GM10266 (cell line): ENCODE measurements around the gene SLC35E1.
A peak's percentile ranks its signal among the peaks of the same experiment; 100 is the strongest.

ENCODE experiments used
- DNase-seq: peaks from one replicate; pipeline ENCODE4 v3.0.0; 2012; ENCODE audit errors: extremely low spot score
- TF ChIP-seq, protein P1 (sequence below): IDR thresholded peaks from 2 replicates; pipeline ENCODE4 v1.5.1; 2012; ENCODE audit warnings: mild to moderate bottlenecking, low read depth; ENCODE audit not compliant: control insufficient read depth, insufficient read depth; ENCODE audit errors: missing control alignments

The SLC35E1 gene

DNA sequence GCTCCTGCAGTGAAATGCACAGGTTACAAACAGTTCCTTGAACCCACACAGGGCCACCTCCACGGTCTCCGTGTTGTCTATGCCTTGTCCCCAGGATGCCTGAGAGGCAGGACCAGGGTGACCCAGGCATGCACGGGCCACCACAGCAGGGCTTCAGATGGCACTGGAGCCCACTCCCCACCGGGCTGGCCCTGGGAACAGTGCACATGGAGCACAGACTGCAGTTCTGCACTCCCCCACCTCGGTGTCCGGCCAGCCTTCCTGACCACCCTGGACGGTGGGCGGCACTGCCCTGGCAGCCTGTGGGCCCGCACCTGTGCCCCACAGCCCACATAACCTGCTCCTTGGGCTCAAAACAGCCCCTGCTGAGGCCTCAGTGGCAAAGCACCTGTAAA, 14.3 kb upstream of the SLC35E1 start:
- no peak for DNase-seq
- TF ChIP-seq, protein P1, sequence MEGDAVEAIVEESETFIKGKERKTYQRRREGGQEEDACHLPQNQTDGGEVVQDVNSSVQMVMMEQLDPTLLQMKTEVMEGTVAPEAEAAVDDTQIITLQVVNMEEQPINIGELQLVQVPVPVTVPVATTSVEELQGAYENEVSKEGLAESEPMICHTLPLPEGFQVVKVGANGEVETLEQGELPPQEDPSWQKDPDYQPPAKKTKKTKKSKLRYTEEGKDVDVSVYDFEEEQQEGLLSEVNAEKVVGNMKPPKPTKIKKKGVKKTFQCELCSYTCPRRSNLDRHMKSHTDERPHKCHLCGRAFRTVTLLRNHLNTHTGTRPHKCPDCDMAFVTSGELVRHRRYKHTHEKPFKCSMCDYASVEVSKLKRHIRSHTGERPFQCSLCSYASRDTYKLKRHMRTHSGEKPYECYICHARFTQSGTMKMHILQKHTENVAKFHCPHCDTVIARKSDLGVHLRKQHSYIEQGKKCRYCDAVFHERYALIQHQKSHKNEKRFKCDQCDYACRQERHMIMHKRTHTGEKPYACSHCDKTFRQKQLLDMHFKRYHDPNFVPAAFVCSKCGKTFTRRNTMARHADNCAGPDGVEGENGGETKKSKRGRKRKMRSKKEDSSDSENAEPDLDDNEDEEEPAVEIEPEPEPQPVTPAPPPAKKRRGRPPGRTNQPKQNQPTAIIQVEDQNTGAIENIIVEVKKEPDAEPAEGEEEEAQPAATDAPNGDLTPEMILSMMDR: no peak

DNA sequence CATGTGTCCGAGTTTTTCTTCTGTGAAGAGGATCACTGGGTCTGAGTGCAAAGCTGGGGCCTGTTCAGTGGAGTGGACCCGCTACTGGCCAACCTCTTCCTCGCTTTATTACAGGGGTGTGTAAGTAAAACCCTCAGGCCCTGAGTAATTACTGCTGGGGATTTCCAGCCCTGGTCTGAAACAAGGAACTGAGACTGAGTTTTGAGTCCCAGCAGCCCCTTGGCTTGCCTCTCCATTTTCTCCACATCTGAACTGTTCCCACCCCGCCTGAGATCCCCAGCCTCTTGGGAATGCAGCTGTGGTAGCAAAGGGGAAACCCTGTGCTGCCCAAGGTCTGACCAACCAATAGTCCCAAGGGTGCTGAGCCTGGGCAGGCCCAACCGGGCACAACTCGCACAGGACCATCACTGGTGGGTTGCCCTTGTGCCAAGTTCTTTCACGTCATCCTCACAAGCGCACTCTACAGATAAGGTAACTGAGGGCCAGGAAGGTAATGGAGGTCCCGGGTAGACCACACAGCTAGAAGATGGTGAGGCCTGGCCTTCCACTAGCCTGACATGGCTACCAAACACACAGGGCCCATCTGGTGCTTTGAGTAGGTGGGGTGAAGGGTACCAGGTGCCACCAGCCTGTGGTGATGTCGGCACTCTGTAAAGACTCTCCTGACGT, 13.7 kb upstream of the SLC35E1 start:
- DNase-seq: peak; percentile 80
- TF ChIP-seq, protein P1: no peak

DNA sequence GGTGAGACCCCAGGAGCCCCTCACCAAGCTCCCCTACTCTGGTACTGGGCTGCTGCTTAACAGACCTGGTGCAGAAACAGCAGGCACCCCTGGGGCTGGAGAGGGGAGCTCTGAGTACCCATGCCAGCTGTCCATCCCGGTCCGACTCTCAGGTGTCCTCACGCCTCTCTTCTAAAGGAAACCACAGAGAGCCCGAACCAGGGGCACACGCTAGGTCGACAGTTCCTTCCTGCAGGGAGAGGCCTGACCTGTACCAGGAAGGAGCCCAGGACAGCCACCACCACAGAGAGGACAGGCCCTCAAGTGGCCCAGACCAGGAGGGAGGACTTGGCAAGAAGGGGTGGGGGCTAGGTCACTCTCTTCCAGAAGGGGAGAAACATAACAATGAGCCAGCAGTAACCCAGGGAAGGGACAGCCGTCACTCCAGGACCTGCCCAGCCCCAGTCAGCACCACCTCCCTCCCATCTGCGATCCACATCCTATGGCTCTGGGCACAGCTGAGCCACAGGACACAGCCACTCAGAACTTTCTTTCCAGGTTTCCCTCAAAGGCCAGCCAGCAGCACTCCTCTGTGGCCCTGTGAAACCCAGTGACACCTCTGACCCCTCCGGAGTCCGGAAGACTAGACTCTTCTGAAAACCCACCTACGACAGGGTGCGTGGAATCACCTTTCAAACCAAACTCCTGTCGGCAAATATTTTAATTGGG, 13.0 kb upstream of the SLC35E1 start:
- TF ChIP-seq, protein P1: no peak
- no peak for DNase-seq

DNA sequence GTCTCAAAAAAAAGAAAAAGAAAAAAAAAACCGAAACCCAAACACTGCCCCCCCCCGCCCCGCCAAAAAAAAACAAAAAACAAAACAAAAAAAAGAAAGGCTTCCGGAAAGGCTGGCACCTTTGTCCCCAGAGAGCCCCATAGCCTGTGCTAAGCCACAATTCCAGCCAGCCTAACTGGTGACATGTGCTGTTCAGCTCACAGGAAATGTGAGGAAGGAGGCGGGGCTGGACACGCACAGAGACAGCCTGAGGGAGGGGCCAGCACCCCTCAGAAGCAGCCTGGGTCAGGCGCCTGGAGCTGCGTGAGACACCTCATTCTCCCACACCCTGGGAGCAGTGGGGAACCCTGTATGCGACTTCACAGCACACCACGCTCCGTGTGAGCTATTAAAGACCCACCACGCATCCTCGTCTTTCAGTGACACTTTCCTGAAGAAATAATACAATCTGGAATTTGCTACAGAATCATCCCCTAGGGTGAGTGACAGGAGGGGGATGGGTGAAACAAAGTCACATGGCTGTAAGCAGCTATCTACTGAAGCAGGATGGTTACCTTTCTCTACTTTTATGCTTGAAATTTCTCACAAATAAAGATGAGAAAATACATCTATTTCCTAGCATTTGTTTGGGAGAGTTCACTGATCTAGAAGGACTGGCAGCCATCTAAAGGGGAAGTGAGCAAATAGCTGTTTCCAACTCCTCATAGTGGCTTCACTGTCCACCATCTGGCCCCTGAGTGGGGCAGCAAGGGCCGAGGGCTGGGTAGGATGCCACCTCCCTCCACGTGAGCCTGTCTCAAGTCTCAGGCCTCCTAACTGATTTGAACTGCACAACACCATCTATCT, 12.3 kb upstream of the SLC35E1 start:
- TF ChIP-seq, protein P1: no peak
- DNase-seq: peak; percentile 89

DNA sequence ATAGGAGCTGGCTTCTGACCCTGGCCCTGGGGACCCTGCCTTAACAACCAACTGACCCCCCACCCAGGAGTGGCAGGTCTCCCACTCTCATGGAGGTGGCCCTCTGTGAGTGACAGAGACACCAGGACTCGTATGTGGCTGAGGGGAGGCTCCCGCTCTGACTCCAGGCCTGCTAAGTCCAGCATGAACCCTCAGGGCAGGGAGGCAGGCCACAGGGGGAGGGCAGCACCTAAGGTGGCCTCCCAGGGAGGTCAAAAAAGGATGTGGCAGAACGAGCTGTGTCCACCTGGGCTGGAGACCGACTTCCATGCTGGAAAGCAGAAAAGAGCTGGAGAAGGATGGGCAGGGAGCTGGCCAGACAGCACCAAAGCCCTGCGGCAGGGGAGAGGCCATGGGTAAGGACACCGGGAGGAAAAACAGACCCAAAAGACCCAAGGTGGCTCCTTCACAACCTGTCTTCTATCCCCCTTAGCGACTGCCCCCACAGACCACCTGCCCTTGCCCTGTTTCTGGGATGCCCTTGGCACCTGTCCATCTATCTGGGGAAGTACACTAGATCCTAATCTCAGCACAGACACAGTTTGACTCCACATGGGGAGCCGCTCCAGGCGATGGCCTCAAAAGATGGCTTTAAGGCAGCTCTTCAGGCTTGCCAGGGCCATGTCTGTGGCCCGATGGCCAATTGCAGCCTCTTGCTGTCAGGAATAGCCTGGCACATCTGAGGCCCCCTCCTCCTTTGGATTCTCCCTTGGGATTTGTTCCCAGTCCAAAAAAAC, 10.5 kb upstream of the SLC35E1 start:
- TF ChIP-seq, protein P1: no peak
- no peak for DNase-seq

DNA sequence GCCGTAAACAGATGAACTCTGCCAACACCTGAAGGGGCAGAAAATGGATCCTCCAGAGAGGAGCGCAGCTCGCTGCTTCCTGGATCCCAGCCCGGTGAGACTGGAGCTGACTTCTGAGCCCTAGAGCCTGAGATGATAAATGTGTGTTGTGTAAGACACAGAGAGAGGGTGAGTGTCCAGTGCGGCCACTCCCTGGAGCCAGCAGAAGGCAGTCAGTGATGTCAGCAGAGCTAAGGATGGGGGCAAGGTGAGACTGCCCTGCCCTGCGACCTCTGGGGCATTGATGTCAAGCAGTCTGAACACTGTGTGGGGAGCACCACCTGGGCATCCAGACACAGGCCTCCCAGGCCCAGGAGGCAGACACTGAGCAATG, 9.7 kb upstream of the SLC35E1 start:
- TF ChIP-seq, protein P1: no peak

More for the DNA sequence above, 9.7 kb upstream of the SLC35E1 start:
- no peak for DNase-seq
